Mesothelial cell of epicardium (in vitro differentiated cells): ENCODE results near the gene CSTPP1. TPM values are rescaled to one million over a fixed set of nuclear protein-coding genes. Genes with fewer than 3 reads are reported as not detected.

Experiments
- DNase-seq, 2 experiments: peaks; one replicate each; pipeline ENCODE4 v3.0.0; 2021; ENCODE audit warnings: low spot score in 2 of 2; ENCODE audit not compliant: unreplicated experiment in 2 of 2
- H3K27ac Mint-ChIP-seq: 2 replicates; pipeline ENCODE4 v1.8.0; 2021; ENCODE audit warnings: mixed read lengths
- H3K27me3 Mint-ChIP-seq: 2 replicates; pipeline ENCODE4 v1.8.0; 2021; ENCODE audit warnings: low read depth, mixed read lengths
- H3K36me3 Mint-ChIP-seq: 2 replicates; pipeline ENCODE4 v1.8.0; 2021; ENCODE audit warnings: mixed read lengths
- H3K4me1 Mint-ChIP-seq: 2 replicates; pipeline ENCODE4 v1.8.0; 2021; ENCODE audit warnings: mixed read lengths
- H3K4me3 Mint-ChIP-seq: 2 replicates; pipeline ENCODE4 v1.8.0; 2021; ENCODE audit warnings: mild to moderate bottlenecking, moderate library complexity, mixed read lengths
- H3K9me3 Mint-ChIP-seq: 2 replicates; pipeline ENCODE4 v1.8.0; 2021; ENCODE audit warnings: mixed read lengths
- CTCF ChIP-seq: fragments of 200-600 bp; sonication (generic); IDR thresholded peaks from one replicate; pipeline ENCODE4 v1.5.0; 2021; ENCODE audit warnings: antibody characterized with exemption; ENCODE audit not compliant: unreplicated experiment
- total RNA-seq: library from RNA; stranded (reverse); gene quantifications from 3 replicates; pipeline ENCODE4 v1.2.1, GENCODE V29; 2021

CSTPP1 gene
- total RNA-seq, 1 donor from 2014 or later = 44.0 TPM

DNA sequence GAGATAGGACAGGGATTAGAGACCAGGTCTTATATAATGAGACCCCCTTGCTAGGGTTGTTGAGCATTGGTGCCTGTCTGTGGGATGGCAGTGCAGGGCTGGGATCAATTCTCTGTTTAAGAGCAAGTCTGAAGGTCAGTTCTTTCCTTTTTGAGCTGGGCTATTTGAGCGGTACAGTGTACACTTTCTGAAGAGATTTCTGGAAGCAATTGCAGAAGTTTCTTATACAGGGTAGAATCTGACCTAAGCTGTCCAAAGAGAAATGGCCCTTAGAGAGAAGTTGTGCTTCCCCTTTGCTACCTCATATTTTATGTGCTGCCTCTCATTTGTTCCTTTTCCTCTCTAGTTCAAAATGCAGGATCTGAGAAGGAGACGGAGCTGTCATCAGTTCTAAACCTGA, 35.8 kb downstream of the CSTPP1 start:
- H3K27me3 Mint-ChIP-seq = no peaks in the 10 kb centered on the region
- no peak overlapping the region for H3K4me3 Mint-ChIP-seq
- H3K36me3 Mint-ChIP-seq = no peaks in the 10 kb centered on the region
- no peaks in the 10 kb centered on the region for H3K9me3 Mint-ChIP-seq
- H3K4me1 Mint-ChIP-seq = peaks cover 5% of the 10 kb centered on the region
- peak overlapping the region; percentile 61 for H3K27ac Mint-ChIP-seq
- no peak for DNase-seq
- no peak for TF ChIP-seq CTCF

- DNase-seq = no peak
- no peaks in the 10 kb centered on the region for H3K36me3 Mint-ChIP-seq
- no peak overlapping the region for H3K27ac Mint-ChIP-seq
- peaks cover 8% of the 10 kb centered on the region for H3K4me1 Mint-ChIP-seq
- no peaks in the 10 kb centered on the region for H3K27me3 Mint-ChIP-seq
- no peak overlapping the region for H3K4me3 Mint-ChIP-seq
- no peaks in the 10 kb centered on the region for H3K9me3 Mint-ChIP-seq
- no peak for TF ChIP-seq CTCF
Observed at GRCh38 chr11:46972821-46973220, 36.3 kb downstream of the CSTPP1 start.

GRCh38 chr11:46976182-46976854, 39.8 kb downstream of the CSTPP1 start:
- H3K36me3 Mint-ChIP-seq = no peaks in the 10 kb centered on the region
- peaks cover 13% of the 10 kb centered on the region for H3K4me1 Mint-ChIP-seq
- H3K27ac Mint-ChIP-seq = peak overlapping the region; percentile 39
- H3K27me3 Mint-ChIP-seq = no peaks in the 10 kb centered on the region
- no peak overlapping the region for H3K4me3 Mint-ChIP-seq
- no peaks in the 10 kb centered on the region for H3K9me3 Mint-ChIP-seq
- DNase-seq = no peak
- no peak for TF ChIP-seq CTCF

DNA sequence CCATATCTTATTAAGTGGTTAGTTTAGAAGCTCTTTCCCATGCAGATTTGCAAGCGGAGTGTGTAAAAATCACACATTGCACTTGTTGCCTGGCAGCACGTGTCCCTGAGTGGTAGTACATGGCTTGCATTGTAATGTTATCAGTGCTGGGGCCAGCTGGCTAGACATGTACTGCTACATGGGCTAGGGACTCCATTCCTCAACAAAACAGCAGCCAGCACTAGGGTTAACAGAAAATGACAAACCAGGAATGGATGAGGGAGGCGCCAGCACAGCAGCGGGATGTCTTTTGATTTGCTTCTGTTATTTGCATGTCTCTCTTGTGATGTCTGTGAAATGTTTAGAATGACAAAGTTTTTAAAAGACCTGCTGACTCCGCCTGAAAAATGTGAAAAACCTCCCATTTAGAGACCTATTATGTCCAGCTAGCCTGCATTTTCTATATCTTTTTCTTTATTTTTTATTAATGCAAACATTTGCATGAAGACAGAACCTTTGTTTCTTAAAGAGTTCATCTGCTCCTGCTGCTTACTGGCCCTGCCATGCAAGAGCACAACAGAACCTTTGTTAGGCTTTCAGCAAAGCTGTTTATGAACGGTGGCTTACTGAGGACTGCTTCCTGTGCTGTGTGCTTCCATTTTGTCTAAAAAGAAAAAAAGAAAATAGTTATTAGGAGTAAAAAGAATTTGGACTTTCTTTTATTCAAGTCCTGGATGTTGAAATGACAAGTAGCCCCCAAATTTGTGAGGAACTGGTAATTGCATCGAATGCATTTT, 40.7 kb downstream of the CSTPP1 start:
- no peak overlapping the region for H3K4me3 Mint-ChIP-seq
- no peaks in the 10 kb centered on the region for H3K27me3 Mint-ChIP-seq
- H3K27ac Mint-ChIP-seq = peak overlapping the region; percentile 39
- no peaks in the 10 kb centered on the region for H3K9me3 Mint-ChIP-seq
- no peak for DNase-seq
- H3K36me3 Mint-ChIP-seq = no peaks in the 10 kb centered on the region
- H3K4me1 Mint-ChIP-seq = peaks cover 13% of the 10 kb centered on the region
- TF ChIP-seq CTCF = no peak

DNA sequence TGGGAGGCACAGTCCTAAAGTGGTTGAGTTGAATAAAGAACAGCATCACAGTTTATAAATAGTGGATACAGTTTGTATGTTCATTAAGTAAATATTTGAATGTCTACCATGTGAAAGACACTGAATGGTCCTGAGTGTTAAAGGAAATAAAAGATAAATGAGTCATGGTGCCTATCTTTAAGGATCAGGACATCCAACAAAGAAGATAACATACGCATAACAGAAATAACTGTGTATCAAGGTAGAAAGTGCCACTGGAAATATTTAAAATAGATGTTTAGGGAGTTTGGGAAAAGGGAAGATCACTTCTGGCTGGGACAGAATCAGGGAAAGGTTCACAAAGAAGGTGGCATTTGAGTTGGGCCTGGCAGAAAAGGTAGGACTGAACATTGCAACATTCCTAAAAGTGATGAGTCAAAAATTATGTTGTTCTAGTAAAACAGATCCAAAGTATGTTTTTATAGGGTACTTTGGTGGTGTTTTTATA, 41.5 kb downstream of the CSTPP1 start:
- Mint-ChIP-seq H3K4me3 (no peak overlapping the region), H3K4me1 (peaks cover 13% of the 10 kb centered on the region), H3K36me3 (no peaks in the 10 kb centered on the region), H3K27me3 (no peaks in the 10 kb centered on the region), H3K27ac (no peak overlapping the region), H3K9me3 (no peaks in the 10 kb centered on the region)
- no peak for TF ChIP-seq CTCF
- DNase-seq = no peak
